K562 (cell line): ENCODE results near the gene CBL. TPM values are rescaled to one million over a fixed set of nuclear protein-coding genes. Genes with fewer than 3 reads are reported as not detected.

ENCODE experiments used
- ARID4B ChIP-seq: sonication (generic); formaldehyde crosslinking; IDR thresholded peaks from 2 replicates; pipeline ENCODE4 v1.8.0; 2022; ENCODE audit warnings: mild to moderate bottlenecking, missing genetic modification reagents
- ARNT ChIP-seq, 2 experiments: fragments of 450-650 bp; IDR thresholded peaks; 2 replicates each; pipeline ENCODE4 v1.6.1; 2016; ENCODE audit warnings: mild to moderate bottlenecking in 1 of 2
- BRF2 ChIP-seq: IDR thresholded peaks from 3 replicates; pipeline ENCODE4 v1.6.1; 2011; ENCODE audit warnings: borderline replicate concordance, mild to moderate bottlenecking; ENCODE audit not compliant: insufficient read length, insufficient read depth
- CC2D1A ChIP-seq: fragments of 450-650 bp; IDR thresholded peaks from 2 replicates; pipeline ENCODE4 v1.6.1; 2017; ENCODE audit warnings: mild to moderate bottlenecking
- ELF4 ChIP-seq: fragments of 450-650 bp; formaldehyde crosslinking; IDR thresholded peaks from 2 replicates; pipeline ENCODE4 v1.4.0; 2022; ENCODE audit warnings: missing genetic modification characterization
- ELK1 ChIP-seq: sonication (generic); formaldehyde crosslinking; IDR thresholded peaks from 2 replicates; pipeline ENCODE4 v1.8.1; 2022; ENCODE audit warnings: missing genetic modification reagents
- GATAD2A ChIP-seq: fragments of 450-650 bp; IDR thresholded peaks from 2 replicates; pipeline ENCODE4 v1.6.1; 2017
- HBP1 ChIP-seq: fragments of 450-650 bp; formaldehyde crosslinking; IDR thresholded peaks from 2 replicates; pipeline ENCODE4 v1.4.0; 2022; ENCODE audit warnings: missing genetic modification characterization
- HMG20A ChIP-seq: fragments of 450-650 bp; formaldehyde crosslinking; conservative IDR thresholded peaks from 2 replicates; pipeline ENCODE4 v1.4.0; 2020; ENCODE audit warnings: mild to moderate bottlenecking, mixed read lengths
- ID3 ChIP-seq, 2 experiments: fragments of 250-450 bp in 1 of 2; fragments of 450-650 bp in 1 of 2; sonication (Bioruptor Pico) in 1 of 2; IDR thresholded peaks; 2 replicates each; pipeline versions ENCODE4 v1.6.1 to v1.8.0; 2016 to 2021; ENCODE audit warnings: mild to moderate bottlenecking in 2 of 2, moderate library complexity in 2 of 2, missing compliant biosample characterization in 1 of 2, missing genetic modification characterization in 1 of 2
- LEF1 ChIP-seq: fragments of 450-650 bp; IDR thresholded peaks from 2 replicates; pipeline ENCODE4 v1.6.1; 2016; ENCODE audit warnings: mild to moderate bottlenecking
- ZHX1 ChIP-seq: fragments of 150-350 bp; conservative IDR thresholded peaks from 2 replicates; pipeline ENCODE4 v1.6.1; 2014; ENCODE audit warnings: low read length
- polyA plus RNA-seq, 8 experiments: library from polyadenylated mRNA; depleted of rRNA in 4 of 8; stranded (reverse) in 5 of 8; unstranded in 3 of 8; fragments of >200 nt; fragmentation: Nextera tagmentation in 2 of 8; fragmentation: Illumina TruSeq in 1 of 8; extraction: Ambion mirVana in 2 of 8; extraction: Trizol in 1 of 8; gene quantifications; 2 replicates each; pipeline versions ENCODE4 v1.2.1 to v1.2.3, GENCODE V29; 2011 to 2014; ENCODE audit warnings: inconsistent platforms in 1 of 8, missing spikeins in 1 of 8
- total RNA-seq, 7 experiments: library from RNA; depleted of rRNA in 6 of 7; stranded (reverse); fragments of >200 nt in 6 of 7; fragmentation: Illumina TruSeq in 2 of 7; extraction: Trizol in 2 of 7; gene quantifications; 2 replicates each; pipeline versions ENCODE4 v1.2.1 to v1.2.3, GENCODE V29; 2011 to 2021; ENCODE audit warnings: low replicate concordance in 1 of 7

Gene CBL
- total and polyA plus RNA-seq, 9 of the 15 experiments (the other 6 are each of a cell fraction or from before 2014, with no cell fraction given) = 3.2 to 24.9 (median 9.9) TPM

GRCh38 chr11:119334174-119334930, 128.2 kb downstream of the CBL start, which contains the start of gene RNF26 (continued):
- TF ChIP-seq ZHX1 = no peak
- TF ChIP-seq HBP1 (CRISPR knock-in tag) = no peak
- TF ChIP-seq GATAD2A = no peak
- TF ChIP-seq ARNT (IDR thresholded peaks at IDR 0.05) = no peak
- TF ChIP-seq ID3 (CRISPR knock-in tag; IDR thresholded peaks at IDR 0.05) = no peak
- no peak for TF ChIP-seq ID3 (tag; IDR thresholded peaks at IDR 0.05)
- TF ChIP-seq ELK1 (CRISPR knock-in tag) = no peak
- TF ChIP-seq CC2D1A = peak; percentile 69; the same call in 1 of the 2 replicates
- no peak for TF ChIP-seq HMG20A (CRISPR knock-in tag)
- TF ChIP-seq ARID4B (CRISPR knock-in tag) = no peak
- no peak for TF ChIP-seq BRF2
- TF ChIP-seq ELF4 (CRISPR knock-in tag) = no peak
- no peak for TF ChIP-seq LEF1
